ENCODE results near the gene CHD1L.
"Not testable (repeated sequence)": the region's sequence is repeated elsewhere in the genome, so short reads cannot be mapped to it uniquely, and the experiment has no call there.

Gene CHD1L

GRCh38 chr1:147272042-147272441 is 29.6 kb downstream of the CHD1L start:
- no peak for DNase-seq

GRCh38 chr1:147273409-147274336 is 31.2 kb downstream of the CHD1L start:
- DNase-seq: peak; percentile 66

GRCh38 chr1:147281950-147282349 is 39.5 kb downstream of the CHD1L start:
- no peak for DNase-seq

- no peak for DNase-seq
These were observed 40.5 kb downstream of the CHD1L start for GRCh38 chr1:147283011-147283410.

GRCh38 chr1:147287133-147287865 is 44.8 kb downstream of the CHD1L start:
- no peak for DNase-seq

GRCh38 chr1:147292012-147292411 is 49.5 kb downstream of the CHD1L start:
- DNase-seq: no peak

- DNase-seq: no peak
These were observed 50.3 kb downstream of the CHD1L start for GRCh38 chr1:147292631-147293251.

- no peak for DNase-seq
These were observed 55.0 kb downstream of the CHD1L start for GRCh38 chr1:147297438-147297837.

- not testable (repeated sequence) for DNase-seq
These were observed 63.3 kb downstream of the CHD1L start for GRCh38 chr1:147305803-147306202.

GRCh38 chr1:147316968-147317367 is 74.5 kb downstream of the CHD1L start:
- no peak for DNase-seq

- not testable (repeated sequence) for DNase-seq
These were observed 84.6 kb downstream of the CHD1L start for GRCh38 chr1:147326933-147327687.

- peak; percentile 28 for DNase-seq
These were observed 91.8 kb downstream of the CHD1L start for GRCh38 chr1:147334292-147334691.

- no peak for DNase-seq
These were observed 93.8 kb downstream of the CHD1L start for GRCh38 chr1:147336291-147336690.

GRCh38 chr1:147337040-147337630 is 94.7 kb downstream of the CHD1L start:
- no peak for DNase-seq

GRCh38 chr1:147338571-147338970 is 96.1 kb downstream of the CHD1L start:
- no peak for DNase-seq

- DNase-seq: no peak
These were observed 98.8 kb downstream of the CHD1L start for GRCh38 chr1:147341246-147341645.

All from RPMI8226 (cell line).